Mucosa of descending colon (tissue), 3 donors: ENCODE results near the gene ACOT11. TPM values are rescaled to one million over a fixed set of nuclear protein-coding genes. Genes with fewer than 3 reads are reported as not detected.

Experiments
- ATAC-seq: fragments of 200-7000 bp; cut with Tn5 transposase; one replicate; pipeline ENCODE4 v1.9.1; 2020; ENCODE audit warnings: mild to moderate bottlenecking, moderate library complexity
- DNase-seq, 3 donors: peaks; one replicate each; pipeline ENCODE4 v3.0.0-alpha.2; 2020
- H3K36me3 ChIP-seq: fragments of 200-600 bp; one replicate; pipeline ENCODE4 v1.8.0; 2021; ENCODE audit warnings: low read depth, mild to moderate bottlenecking
- H3K4me1 ChIP-seq: fragments of 200-600 bp; one replicate; pipeline ENCODE4 v1.8.0; 2021; ENCODE audit warnings: low read depth, mild to moderate bottlenecking
- H3K4me3 ChIP-seq: fragments of 200-600 bp; one replicate; pipeline ENCODE4 v1.8.0; 2021; ENCODE audit warnings: mild to moderate bottlenecking
- H3K9me3 ChIP-seq: fragments of 200-600 bp; one replicate; pipeline ENCODE4 v1.8.0; 2021; ENCODE audit warnings: mild to moderate bottlenecking
- intact Hi-C, 2 donors: fragments of 100-400 bp; cut with DNase I in 1 of 2; cut with micrococcal nuclease in 1 of 2; formaldehyde crosslinking; loops; one replicate each; pipeline versions ENCODE4 v1.11.0 to v1.11.1; 2022; cut with DNase I, micrococcal nuclease
- total RNA-seq, 3 donors: library from RNA; stranded (reverse); fragmentation: NEBNext Ultra II Directional in 2 of 3; extraction: Animal tissue kit (Norgen Biotek cat#: 25700) in 2 of 3; gene quantifications; one replicate each; pipeline versions ENCODE4 v1.2.1 to v1.2.4, GENCODE V29; 2021 to 2023
- TF ChIP-seq, protein P1 (sequence below): fragments of 200-600 bp; IDR thresholded peaks from one replicate; pipeline ENCODE4 v1.8.0; 2022; ENCODE audit warnings: antibody characterized with exemption, mild to moderate bottlenecking
- donor health status: DM: no; HTN: no; CAD: no; lungs with moderate emphysema.
- donor health status: DM: no; HTN: no; CAD: no.
- donor health status: DM: no; HTN: yes; CAD: no.

The ACOT11 gene
- total RNA-seq, 3 donors from 2014 or later: 54.7 to 122 (median 62.2) TPM

DNA sequence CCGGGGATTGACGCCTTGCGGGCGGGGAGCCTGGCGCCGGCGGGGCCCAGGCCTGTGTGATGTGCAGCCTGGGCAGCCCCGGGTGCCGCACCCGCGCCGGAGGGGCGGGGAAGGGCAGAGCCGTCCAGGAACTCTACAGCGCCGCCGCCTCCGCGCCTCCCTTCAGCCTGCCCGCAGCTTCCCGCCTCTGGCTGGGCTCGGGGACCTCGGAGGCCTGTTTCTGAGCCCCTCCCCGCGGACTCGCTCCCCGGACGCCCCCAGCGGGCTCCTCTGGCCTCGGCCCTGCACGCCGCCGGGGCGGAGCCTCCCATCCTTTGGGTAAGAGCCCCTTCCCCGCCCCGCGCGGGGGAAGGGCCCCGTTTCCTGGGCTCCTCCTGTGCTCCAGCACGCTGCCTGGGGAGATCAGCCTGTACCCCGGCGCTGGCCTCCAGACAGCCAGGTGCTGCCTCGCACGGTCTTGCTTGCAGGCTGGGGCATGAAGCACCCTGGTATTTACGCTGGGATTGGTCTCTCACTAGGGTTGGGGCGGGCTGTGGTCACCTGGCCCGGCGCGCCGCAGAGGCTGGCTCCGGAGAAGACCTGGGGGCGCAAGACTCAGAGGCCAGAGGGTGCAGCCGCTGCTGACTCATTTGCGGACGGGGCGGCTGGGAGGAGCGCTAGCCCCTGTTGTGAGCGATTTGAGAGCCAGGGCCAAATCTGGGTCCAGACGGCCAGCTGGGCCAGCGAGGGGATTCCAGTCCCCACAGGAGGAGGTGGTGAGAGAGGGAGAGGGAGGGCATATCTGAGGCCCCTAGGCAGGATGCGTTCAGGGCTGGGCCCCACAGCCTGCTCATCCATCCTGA lies 5.7 kb upstream of the ACOT11 start:
- Histone ChIP-seq H3K36me3 (no peaks in the 10 kb centered on the region), H3K4me3 (peak overlapping the region; percentile 25), H3K4me1 (peaks cover 14% of the 10 kb centered on the region), H3K9me3 (no peaks in the 10 kb centered on the region)
- intact Hi-C loops: no loop called here
- DNase-seq (peak; percentile 87 to 92 (median 87)), ATAC-seq (peak; percentile 95)
- TF ChIP-seq, protein P1, sequence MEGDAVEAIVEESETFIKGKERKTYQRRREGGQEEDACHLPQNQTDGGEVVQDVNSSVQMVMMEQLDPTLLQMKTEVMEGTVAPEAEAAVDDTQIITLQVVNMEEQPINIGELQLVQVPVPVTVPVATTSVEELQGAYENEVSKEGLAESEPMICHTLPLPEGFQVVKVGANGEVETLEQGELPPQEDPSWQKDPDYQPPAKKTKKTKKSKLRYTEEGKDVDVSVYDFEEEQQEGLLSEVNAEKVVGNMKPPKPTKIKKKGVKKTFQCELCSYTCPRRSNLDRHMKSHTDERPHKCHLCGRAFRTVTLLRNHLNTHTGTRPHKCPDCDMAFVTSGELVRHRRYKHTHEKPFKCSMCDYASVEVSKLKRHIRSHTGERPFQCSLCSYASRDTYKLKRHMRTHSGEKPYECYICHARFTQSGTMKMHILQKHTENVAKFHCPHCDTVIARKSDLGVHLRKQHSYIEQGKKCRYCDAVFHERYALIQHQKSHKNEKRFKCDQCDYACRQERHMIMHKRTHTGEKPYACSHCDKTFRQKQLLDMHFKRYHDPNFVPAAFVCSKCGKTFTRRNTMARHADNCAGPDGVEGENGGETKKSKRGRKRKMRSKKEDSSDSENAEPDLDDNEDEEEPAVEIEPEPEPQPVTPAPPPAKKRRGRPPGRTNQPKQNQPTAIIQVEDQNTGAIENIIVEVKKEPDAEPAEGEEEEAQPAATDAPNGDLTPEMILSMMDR: no peak

DNA sequence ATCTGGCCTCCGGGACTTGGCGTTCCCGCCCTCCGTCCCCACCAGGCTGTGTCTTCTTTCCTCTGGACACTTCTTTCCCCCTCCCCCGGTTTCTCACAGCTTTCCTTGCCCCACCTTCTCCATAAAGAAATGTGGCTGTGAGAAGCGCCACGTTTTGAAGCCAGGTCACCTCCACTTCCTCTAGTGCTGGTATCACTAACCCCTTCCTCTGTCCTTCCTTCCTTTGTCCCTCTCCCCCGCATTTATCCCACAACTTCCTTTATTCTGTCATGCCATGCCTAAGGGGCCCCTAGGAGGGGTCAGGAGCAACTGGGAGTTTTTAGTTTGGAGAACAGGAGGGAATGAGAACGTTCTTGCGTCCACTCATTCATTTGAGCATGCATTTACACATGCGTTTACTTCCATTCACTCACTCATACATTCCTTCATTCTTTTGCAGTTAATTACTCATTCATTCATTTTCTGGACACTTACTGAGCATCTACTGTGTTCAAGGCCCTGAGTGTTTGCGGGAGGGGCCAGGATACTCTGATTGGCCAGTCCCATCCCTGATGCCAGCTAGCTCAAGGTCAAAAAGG lies 5.0 kb upstream of the ACOT11 start:
- intact Hi-C loops: no loop called here
- Histone ChIP-seq H3K4me3 (peak overlapping the region; percentile 11), H3K4me1 (peaks cover 14% of the 10 kb centered on the region), H3K9me3 (no peaks in the 10 kb centered on the region), H3K36me3 (no peaks in the 10 kb centered on the region)
- TF ChIP-seq, protein P1: no peak
- ATAC-seq (peak; percentile 8), DNase-seq (peak in 1 of 3 donors; percentile 40)

DNA sequence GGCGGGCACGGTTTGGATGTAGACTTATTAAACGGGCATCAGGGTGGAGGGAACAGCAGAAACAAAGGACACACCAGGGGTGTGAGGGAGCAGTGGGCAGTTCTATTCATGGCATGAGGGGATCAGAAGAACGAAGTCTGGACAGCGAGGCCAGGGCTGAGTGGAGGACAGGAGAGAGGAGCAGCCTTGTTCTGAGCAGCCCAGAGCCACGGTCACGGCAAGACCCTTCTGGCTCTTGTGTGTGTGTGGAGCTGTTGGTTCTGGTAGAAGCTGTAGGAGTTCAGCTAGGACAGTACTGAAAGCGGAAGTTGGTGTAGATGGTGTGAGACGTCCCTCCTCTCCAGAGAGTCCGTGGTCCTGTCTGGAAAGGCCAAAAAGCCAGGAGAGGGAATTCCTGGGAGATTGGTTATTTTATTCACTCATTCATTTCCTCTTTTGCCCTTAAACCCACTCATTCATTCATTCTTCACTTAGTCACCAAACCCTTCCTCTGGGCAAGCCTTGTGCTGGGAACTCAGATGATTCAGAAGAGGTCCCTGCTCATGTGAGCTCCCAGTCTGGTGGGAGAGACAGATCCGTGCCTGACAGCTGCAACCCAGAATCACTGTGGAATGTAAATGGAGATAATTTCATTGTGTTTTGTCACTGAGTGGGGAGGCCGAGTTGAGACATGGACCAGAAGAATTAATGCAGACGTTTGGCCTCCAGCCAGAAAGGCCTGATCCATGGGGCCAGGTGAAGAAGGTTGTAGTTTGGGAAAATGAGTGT lies 4.1 kb upstream of the ACOT11 start:
- Histone ChIP-seq H3K4me1 (peaks cover 14% of the 10 kb centered on the region), H3K9me3 (no peaks in the 10 kb centered on the region), H3K36me3 (no peaks in the 10 kb centered on the region), H3K4me3 (no peak overlapping the region)
- intact Hi-C loops: no loop called here
- DNase-seq: no peak
- TF ChIP-seq, protein P1: no peak
- ATAC-seq: no peak

DNA sequence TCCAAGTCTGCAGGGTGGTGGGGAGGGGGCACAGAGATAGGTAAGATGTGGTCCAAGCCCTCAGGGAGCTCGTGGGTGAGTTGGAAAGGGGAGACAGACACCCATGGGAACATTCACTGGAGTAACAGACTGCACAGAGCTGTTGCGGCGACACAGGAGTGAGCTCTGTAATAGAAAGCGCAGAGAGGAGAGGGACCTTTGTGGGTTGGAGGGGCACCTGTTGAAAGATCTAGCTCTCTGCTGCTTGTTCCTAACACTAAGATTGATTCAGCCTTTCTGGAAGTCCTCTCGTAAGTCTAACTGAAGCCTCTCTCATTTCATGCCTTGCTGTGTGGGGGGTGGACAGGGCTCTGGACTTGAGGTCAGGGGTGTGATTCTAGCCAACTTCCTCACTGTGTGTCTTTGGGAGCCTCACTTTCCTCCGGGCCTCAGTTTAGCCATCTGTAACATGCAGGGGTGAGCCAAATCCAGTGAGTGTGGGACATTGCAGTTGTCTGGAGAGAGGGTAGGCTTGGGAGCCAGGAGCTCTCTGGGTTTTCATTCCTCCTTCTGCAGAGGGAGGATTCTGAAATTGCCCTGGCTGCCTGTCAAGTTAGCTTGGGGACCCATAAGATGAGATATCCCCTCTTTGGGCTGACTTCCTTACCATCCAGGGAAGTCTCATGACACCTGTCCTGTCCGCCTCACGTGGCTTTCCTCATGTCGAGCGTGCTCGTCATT lies 2.0 kb upstream of the ACOT11 start:
- TF ChIP-seq, protein P1: no peak

More for the DNA sequence above, 2.0 kb upstream of the ACOT11 start:
- ATAC-seq (no peak), DNase-seq (no peak)
- Histone ChIP-seq H3K4me1 (peaks cover 14% of the 10 kb centered on the region), H3K4me3 (no peak overlapping the region), H3K36me3 (no peaks in the 10 kb centered on the region), H3K9me3 (no peaks in the 10 kb centered on the region)
- intact Hi-C loops: no loop called here
